ENCODE measurements around the gene PCDH1.

- TF ChIP-seq ZNF274 (IDR thresholded peaks at IDR 0.05; ENCODE audit: low read depth, low read length) (no peak), SUZ12 (IDR thresholded peaks at IDR 0.05; ENCODE audit: extremely low read depth, insufficient read depth, insufficient read length) (no peak)
Measured at GRCh38 chr5:141868541-141868940, 9.7 kb downstream of the PCDH1 start.

Measured in NT2/D1 (cell line).